ENCODE results near the gene RNF31. TPM values are rescaled to one million over a fixed set of nuclear protein-coding genes. Genes with fewer than 3 reads are reported as not detected.
A peak's percentile ranks its signal among the peaks of the same experiment; 100 is the strongest.

RNF31 gene
- total RNA-seq (10 to 100 TPM; 46.4 to 81.5 (median 64.7) TPM), polyA plus RNA-seq (10 to 100 TPM; 43.3 to 57.3 (median 55.7) TPM)
- long read RNA-seq, donor 1, transcript RNF31-201 (21 exons, 3,627 nt), result major isoform, 15 of 37 reads
- long read RNA-seq, donor 1, partial matches to known transcripts, result 14 of 37 reads
- long read RNA-seq, donor 1, other reads (novel, unspliced or antisense), result 6 of 37 reads
- long read RNA-seq, donor 2, transcript RNF31-201 (21 exons, 3,627 nt), result major isoform, 51 of 127 reads
- long read RNA-seq, donor 2, partial matches to known transcripts, result 51 of 127 reads
- long read RNA-seq, donor 2, other reads (novel, unspliced or antisense), result 25 of 127 reads

GRCh38 chr14:24146978-24147760, at the start of gene RNF31:
RNF31 (plus strand) TSS chr14:24147498; CDS start chr14:24147699, 201 bp downstream.
- Histone ChIP-seq H3K4me1 (peaks cover 39% of the 10 kb centered on the region), H3K4me3 (peak within 1 kb of the TSS; percentile 97), H3K27me3 (ENCODE audit: insufficient read depth in 3 of 3, low read length in 2 of 3) (no peaks in the 10 kb centered on the region), H3K27ac (peak within 1 kb of the TSS; percentile 86), H3K9me3 (no peaks in the 10 kb centered on the region), H3K36me3 (ENCODE audit: insufficient read depth in 1 of 2, low read depth in 1 of 2) (peaks cover 0 to 54% of the 10 kb centered on the region in 2 donors)
- intact Hi-C loops (cut with DNase I), result loop anchor here (5.0 kb wide), 1 partner anchor 35 kb away; the partner anchor contains the start of genes DCAF11 (in 2 of the 2) and NRL (in 2 of the 2)
- peak; percentile 98 to 99 for DNase-seq
- ATAC-seq, result peak; percentile 92 to 95 (median 94)
- no peak for TF ChIP-seq CTCF (IDR thresholded peaks at IDR 0.05)
- WGBS, 3 donors, result 1% methylated on average over 39 to 57 of the region's 57 CpGs

- H3K27ac ChIP-seq, result no peak overlapping the region
- 91 to 96% (median 93%) methylated on average over 16 of the region's 16 CpGs for WGBS, 3 donors
- no peaks in the 10 kb centered on the region for H3K9me3 ChIP-seq
- H3K4me3 ChIP-seq, result no peak overlapping the region
- DNase-seq, result no peak
- no peak for ATAC-seq
- intact Hi-C loops (cut with DNase I), result loop anchor here in 1 of 2 donors (10.0 kb wide), 1 partner anchor 124 kb away; no protein-coding TSS in a partner anchor
- peaks cover 6% of the 10 kb centered on the region for H3K4me1 ChIP-seq
- TF ChIP-seq CTCF (IDR thresholded peaks at IDR 0.05), result no peak
- no peaks in the 10 kb centered on the region for H3K27me3 ChIP-seq (ENCODE audit: insufficient read depth in 3 of 3, low read length in 2 of 3)
- peaks cover 0 to 2% of the 10 kb centered on the region in 2 donors for H3K36me3 ChIP-seq (ENCODE audit: insufficient read depth in 1 of 2, low read depth in 1 of 2)
Observed at GRCh38 chr14:24098229-24098926, 48.9 kb upstream of the RNF31 start.

- DNase-seq (no peak), ATAC-seq (no peak)
- peaks cover 6% of the 10 kb centered on the region for H3K4me1 ChIP-seq
- TF ChIP-seq CTCF (IDR thresholded peaks at IDR 0.05), result no peak
- no peaks in the 10 kb centered on the region for H3K27me3 ChIP-seq (ENCODE audit: insufficient read depth in 3 of 3, low read length in 2 of 3)
- intact Hi-C loops (cut with DNase I), result loop anchor here in 1 of 2 donors (10.0 kb wide), 1 partner anchor 124 kb away; no protein-coding TSS in a partner anchor
- WGBS, 3 donors, result 55 to 72% (median 60%) methylated on average over 17 of the region's 17 CpGs
- H3K4me3 ChIP-seq, result no peak overlapping the region
- no peaks in the 10 kb centered on the region for H3K9me3 ChIP-seq
- H3K27ac ChIP-seq, result no peak overlapping the region
- H3K36me3 ChIP-seq (ENCODE audit: insufficient read depth in 1 of 2, low read depth in 1 of 2), result peaks cover 0 to 3% of the 10 kb centered on the region in 2 donors
Observed at GRCh38 chr14:24098927-24099813, 48.1 kb upstream of the RNF31 start.
